Measurements from ENCODE around the gene LRP1. TPM values are rescaled to one million over a fixed set of nuclear protein-coding genes. Genes with fewer than 3 reads are reported as not detected.

Gene LRP1
- total and polyA plus RNA-seq, 4 donors: 87.5 to 375 (median 139) TPM

GRCh38 chr12:57235728-57236131 is 107.4 kb downstream of the LRP1 start:
- no peak overlapping the region for H3K9ac ChIP-seq (ENCODE audit: low read depth in 1 of 2, low read length in 2 of 2)
- peaks cover 24 to 61% (median 51%) of the 10 kb centered on the region in 4 donors for H3K4me1 ChIP-seq (ENCODE audit: control insufficient read depth in 4 of 4, insufficient read depth in 4 of 4, low read length in 3 of 4)
- no peak for DNase-seq (ENCODE audit: low spot score)

More at GRCh38 chr12:57235728-57236131, 107.4 kb downstream of the LRP1 start:
- 75% methylated on average over 8 of the region's 8 CpGs for WGBS
- Histone ChIP-seq H3K9me3 (ENCODE audit: control insufficient read depth in 4 of 4, low read length in 3 of 4) (no peaks in the 10 kb centered on the region), H3K27me3 (ENCODE audit: control insufficient read depth in 4 of 4, insufficient read depth in 4 of 4, low read length in 3 of 4) (no peaks in the 10 kb centered on the region), H3K36me3 (ENCODE audit: control insufficient read depth in 4 of 4, insufficient read depth in 3 of 4, low read depth in 1 of 4, low read length in 3 of 4) (peaks cover 12 to 20% (median 15%) of the 10 kb centered on the region in 4 donors), H3K4me3 (ENCODE audit: low read depth in 1 of 3, low read length in 3 of 3) (no peak overlapping the region), H3K27ac (ENCODE audit: low read depth in 1 of 2, low read length in 2 of 2) (peak overlapping the region; percentile 7 to 63)
- TF ChIP-seq YY1 (IDR thresholded peaks at IDR 0.05): no peak
- no peak for TF ChIP-seq HNF4A (conservative IDR thresholded peaks at IDR 0.05)
- no peak for TF ChIP-seq EGR1 (IDR thresholded peaks at IDR 0.05; ENCODE audit: low read depth in 2 of 2)
- TF ChIP-seq MAX (IDR thresholded peaks at IDR 0.05): no peak
- TF ChIP-seq REST (IDR thresholded peaks at IDR 0.05): no peak
- no peak for TF ChIP-seq ZBTB33 (IDR thresholded peaks at IDR 0.05)
- no peak for TF ChIP-seq NR2F2 (IDR thresholded peaks at IDR 0.05)
- no peak for TF ChIP-seq JUND (IDR thresholded peaks at IDR 0.05)
- TF ChIP-seq FOXA1 (IDR thresholded peaks at IDR 0.05): no peak
- TF ChIP-seq ATF3 (IDR thresholded peaks at IDR 0.05): no peak
- no peak for TF ChIP-seq RAD21 (IDR thresholded peaks at IDR 0.05)
- TF ChIP-seq RXRA (IDR thresholded peaks at IDR 0.05): no peak
- TF ChIP-seq HNF4G (IDR thresholded peaks at IDR 0.05): no peak
- TF ChIP-seq CTCF (IDR thresholded peaks at IDR 0.05; ENCODE audit: low read depth, low read length, missing input control): no peak
- no peak for TF ChIP-seq TAF1 (conservative IDR thresholded peaks at IDR 0.05)
- no peak for TF ChIP-seq GABPA (IDR thresholded peaks at IDR 0.05 in 1 of 2, conservative IDR thresholded peaks at IDR 0.05 in 1 of 2)
- no peak for TF ChIP-seq SP1 (IDR thresholded peaks at IDR 0.05)
- TF ChIP-seq FOXA2 (IDR thresholded peaks at IDR 0.05): no peak
